HG03039 (cell line): ENCODE data around the gene CHAD.

ENCODE experiments used
- ATAC-seq: cut with Tn5 transposase; IDR thresholded peaks from one replicate; pipeline ENCODE4 v1.9.1; 2021; ENCODE audit warnings: mild to moderate bottlenecking, moderate library complexity; ENCODE audit not compliant: unreplicated experiment

CHAD gene

GRCh38 chr17:50458701-50459676 lies 9.7 kb downstream of the CHAD start:
- ATAC-seq = no peak

GRCh38 chr17:50458270-50458669 lies 10.4 kb downstream of the CHAD start:
- ATAC-seq = no peak

- no peak for ATAC-seq
Measured at GRCh38 chr17:50457621-50458020, 11.1 kb downstream of the CHAD start.

- no peak for ATAC-seq
Measured at GRCh38 chr17:50453901-50454300, 14.8 kb downstream of the CHAD start.

- ATAC-seq = no peak
Measured at GRCh38 chr17:50452630-50453300, 15.9 kb downstream of the CHAD start.

GRCh38 chr17:50451943-50452629 lies 16.6 kb downstream of the CHAD start:
- no peak for ATAC-seq

- no peak for ATAC-seq
Measured at GRCh38 chr17:50448643-50449042, 20.0 kb downstream of the CHAD start.

- ATAC-seq = no peak
Measured at GRCh38 chr17:50447870-50448595, 20.6 kb downstream of the CHAD start.

GRCh38 chr17:50445730-50446325 lies 22.9 kb downstream of the CHAD start:
- no peak for ATAC-seq

- no peak for ATAC-seq
Measured at GRCh38 chr17:50444841-50445715, 23.6 kb downstream of the CHAD start.

- ATAC-seq = no peak
Measured at GRCh38 chr17:50443505-50443974, 25.1 kb downstream of the CHAD start.

GRCh38 chr17:50440838-50441829 lies 27.5 kb downstream of the CHAD start:
- no peak for ATAC-seq

GRCh38 chr17:50440172-50440837 lies 28.4 kb downstream of the CHAD start:
- no peak for ATAC-seq

GRCh38 chr17:50439008-50439407 lies 29.7 kb downstream of the CHAD start:
- ATAC-seq = no peak

- ATAC-seq = no peak
Measured at GRCh38 chr17:50437409-50437808, 31.3 kb downstream of the CHAD start.

GRCh38 chr17:50432125-50432762 lies 36.4 kb downstream of the CHAD start:
- ATAC-seq = no peak
